Sigmoid colon (tissue), 3 donors: ENCODE results near the gene RILPL2.

Experiments
- POLR2A ChIP-seq, 2 donors: fragments of 450-650 bp; IDR thresholded peaks; one replicate each; pipeline ENCODE4 v1.6.1; 2016; ENCODE audit warnings: antibody characterized with exemption in 2 of 2, mild to moderate bottlenecking in 2 of 2, moderate library complexity in 2 of 2
- TF ChIP-seq, protein P1 (sequence below), 4 experiments: fragments of 450-650 bp in 3 of 4; fragments of 200-600 bp in 1 of 4; IDR thresholded peaks; one replicate each; pipeline ENCODE4 v1.5.1; 2016 to 2019; ENCODE audit warnings: antibody characterized with exemption in 4 of 4, mild to moderate bottlenecking in 3 of 4, moderate library complexity in 2 of 4

DNA sequence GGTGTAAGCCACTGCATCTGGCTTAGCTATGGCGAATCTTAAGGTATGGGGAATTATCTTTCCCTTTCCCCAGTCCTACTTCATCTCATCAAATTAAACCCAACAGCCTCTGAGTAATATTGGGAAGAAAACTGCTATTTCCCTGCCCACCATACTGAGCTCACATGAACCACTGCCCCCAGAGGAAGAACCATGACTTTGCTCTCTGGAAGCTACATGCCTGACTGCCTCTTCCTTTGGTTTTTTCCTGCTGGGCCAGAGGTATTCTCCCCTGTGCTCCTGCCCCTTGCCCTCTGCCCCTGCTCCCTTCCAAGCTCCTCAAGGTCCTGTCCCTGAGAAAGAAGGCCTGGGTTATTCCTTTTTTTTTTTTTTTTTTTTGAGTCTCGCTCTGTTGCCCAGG lies 15.2 kb downstream of the RILPL2 start:
- TF ChIP-seq, protein P1, sequence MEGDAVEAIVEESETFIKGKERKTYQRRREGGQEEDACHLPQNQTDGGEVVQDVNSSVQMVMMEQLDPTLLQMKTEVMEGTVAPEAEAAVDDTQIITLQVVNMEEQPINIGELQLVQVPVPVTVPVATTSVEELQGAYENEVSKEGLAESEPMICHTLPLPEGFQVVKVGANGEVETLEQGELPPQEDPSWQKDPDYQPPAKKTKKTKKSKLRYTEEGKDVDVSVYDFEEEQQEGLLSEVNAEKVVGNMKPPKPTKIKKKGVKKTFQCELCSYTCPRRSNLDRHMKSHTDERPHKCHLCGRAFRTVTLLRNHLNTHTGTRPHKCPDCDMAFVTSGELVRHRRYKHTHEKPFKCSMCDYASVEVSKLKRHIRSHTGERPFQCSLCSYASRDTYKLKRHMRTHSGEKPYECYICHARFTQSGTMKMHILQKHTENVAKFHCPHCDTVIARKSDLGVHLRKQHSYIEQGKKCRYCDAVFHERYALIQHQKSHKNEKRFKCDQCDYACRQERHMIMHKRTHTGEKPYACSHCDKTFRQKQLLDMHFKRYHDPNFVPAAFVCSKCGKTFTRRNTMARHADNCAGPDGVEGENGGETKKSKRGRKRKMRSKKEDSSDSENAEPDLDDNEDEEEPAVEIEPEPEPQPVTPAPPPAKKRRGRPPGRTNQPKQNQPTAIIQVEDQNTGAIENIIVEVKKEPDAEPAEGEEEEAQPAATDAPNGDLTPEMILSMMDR (IDR thresholded peaks at IDR 0.05): no peak
- no peak for TF ChIP-seq POLR2A (IDR thresholded peaks at IDR 0.05)
